DND-41 (cell line): ENCODE measurements around the gene GRIK3.
"Not testable (repeated sequence)": the region's sequence is repeated elsewhere in the genome, so short reads cannot be mapped to it uniquely, and the experiment has no call there.

Experiments
- ATAC-seq: fragments of 200-7000 bp; cut with Tn5 transposase; 3 replicates; pipeline ENCODE4 v1.9.1; 2021; ENCODE audit warnings: low read depth; ENCODE audit not compliant: insufficient read depth
- DNase-seq: peaks from one replicate; pipeline ENCODE4 v3.0.0-alpha.2; 2020
- H2AFZ ChIP-seq: 2 replicates; pipeline ENCODE4 v1.6.0; 2012; ENCODE audit warnings: low read depth, low read length
- H3K27ac ChIP-seq: 2 replicates; pipeline ENCODE4 v1.5.1; 2012; ENCODE audit warnings: low read length, inconsistent platforms
- H3K27me3 ChIP-seq: fragments of 200-600 bp; sonication (generic); 2 replicates; pipeline ENCODE4 v1.6.0; 2012; ENCODE audit warnings: low read length, mild to moderate bottlenecking, inconsistent platforms; ENCODE audit not compliant: insufficient read depth, poor library complexity
- H3K36me3 ChIP-seq: 2 replicates; pipeline ENCODE4 v1.5.1; 2012; ENCODE audit warnings: low read length, inconsistent platforms; ENCODE audit not compliant: insufficient read depth
- H3K4me1 ChIP-seq: 2 replicates; pipeline ENCODE4 v1.5.1; 2012; ENCODE audit warnings: mild to moderate bottlenecking, low read length; ENCODE audit not compliant: insufficient read depth
- H3K4me2 ChIP-seq: 2 replicates; pipeline ENCODE4 v1.6.0; 2012; ENCODE audit warnings: mild to moderate bottlenecking, moderate library complexity, low read length, inconsistent platforms; ENCODE audit not compliant: insufficient read depth
- H3K4me3 ChIP-seq, 2 experiments: fragments of 200-600 bp in 1 of 2; shearing (Covaris generic) in 1 of 2; 2 replicates each; pipeline ENCODE4 v1.5.1; 2012 to 2016; ENCODE audit warnings: inconsistent platforms in 2 of 2, low read length in 2 of 2, mild to moderate bottlenecking in 2 of 2, low read depth in 1 of 2, moderate library complexity in 1 of 2
- H3K79me2 ChIP-seq: 2 replicates; pipeline ENCODE4 v1.6.0; 2012; ENCODE audit warnings: low read length, inconsistent platforms; ENCODE audit not compliant: insufficient read depth
- H3K9ac ChIP-seq: 2 replicates; pipeline ENCODE4 v1.6.0; 2012; ENCODE audit warnings: low read depth, mild to moderate bottlenecking, inconsistent platforms, low read length, moderate library complexity
- H3K9me3 ChIP-seq: 2 replicates; pipeline ENCODE4 v1.5.1; 2012; ENCODE audit warnings: low read length, moderate library complexity, mild to moderate bottlenecking, inconsistent platforms; ENCODE audit not compliant: insufficient read depth, severe bottlenecking
- H4K20me1 ChIP-seq: 2 replicates; pipeline ENCODE4 v1.6.0; 2012; ENCODE audit warnings: low read length; ENCODE audit not compliant: insufficient read depth
- CTCF ChIP-seq: IDR thresholded peaks from 2 replicates; pipeline ENCODE4 v1.5.1; 2012; ENCODE audit warnings: borderline replicate concordance, low read length, moderate library complexity, mild to moderate bottlenecking; ENCODE audit not compliant: poor library complexity, severe bottlenecking; ENCODE audit errors: extremely low read depth
- EZH2 ChIP-seq: IDR thresholded peaks from 3 replicates; pipeline ENCODE4 v1.6.1; 2012; ENCODE audit warnings: borderline replicate concordance, low read depth, mild to moderate bottlenecking, moderate library complexity, low read length, inconsistent platforms; ENCODE audit not compliant: severe bottlenecking

The GRIK3 gene

GRCh38 chr1:36918604-36919003 lies 115.7 kb downstream of the GRIK3 start:
- no peaks in the 10 kb centered on the region for H3K36me3 ChIP-seq
- H3K4me2 ChIP-seq, result no peak overlapping the region
- H4K20me1 ChIP-seq, result peaks cover 13% of the 10 kb centered on the region; the same call in 1 of the 2 replicates
- H3K79me2 ChIP-seq, result no peaks in the 10 kb centered on the region
- H3K27me3 ChIP-seq, result no peaks in the 10 kb centered on the region
- no peaks in the 10 kb centered on the region for H3K4me1 ChIP-seq
- H2AFZ ChIP-seq, result no peak overlapping the region
- no peaks in the 10 kb centered on the region for H3K9me3 ChIP-seq
- no peak overlapping the region for H3K27ac ChIP-seq
- ATAC-seq (no peak), DNase-seq (no peak)
- TF ChIP-seq EZH2, result no peak
- TF ChIP-seq CTCF, result no peak
- H3K9ac ChIP-seq, result no peak overlapping the region
- H3K4me3 ChIP-seq, result no peak overlapping the region

- not testable (repeated sequence) for H3K9ac ChIP-seq, H3K79me2 ChIP-seq, DNase-seq, H3K4me3 ChIP-seq, H3K9me3 ChIP-seq, H3K27me3 ChIP-seq, H4K20me1 ChIP-seq, H3K4me2 ChIP-seq, H3K4me1 ChIP-seq, H3K36me3 ChIP-seq, H2AFZ ChIP-seq, ATAC-seq, H3K27ac ChIP-seq
These were observed 117.8 kb downstream of the GRIK3 start for GRCh38 chr1:36916542-36916941.

GRCh38 chr1:36913484-36914060 lies 120.7 kb downstream of the GRIK3 start:
- H3K79me2 ChIP-seq, result no peaks in the 10 kb centered on the region
- H3K27ac ChIP-seq, result no peak overlapping the region
- no peaks in the 10 kb centered on the region for H3K36me3 ChIP-seq
- H2AFZ ChIP-seq, result no peak overlapping the region
- H4K20me1 ChIP-seq, result no peaks in the 10 kb centered on the region
- no peak overlapping the region for H3K4me2 ChIP-seq
- H3K27me3 ChIP-seq, result no peaks in the 10 kb centered on the region
- no peaks in the 10 kb centered on the region for H3K9me3 ChIP-seq
- H3K9ac ChIP-seq, result no peak overlapping the region
- H3K4me3 ChIP-seq, result no peak overlapping the region
- H3K4me1 ChIP-seq, result no peaks in the 10 kb centered on the region
- ATAC-seq, result no peak
- TF ChIP-seq EZH2 (no peak), CTCF (no peak)
- DNase-seq, result no peak

GRCh38 chr1:36913016-36913415 lies 121.3 kb downstream of the GRIK3 start:
- no peak for ATAC-seq
- Histone ChIP-seq H3K79me2 (no peaks in the 10 kb centered on the region), H3K27ac (no peak overlapping the region), H3K9me3 (no peaks in the 10 kb centered on the region), H3K4me1 (no peaks in the 10 kb centered on the region), H3K36me3 (no peaks in the 10 kb centered on the region), H3K4me3 (no peak overlapping the region), H2AFZ (no peak overlapping the region), H3K9ac (no peak overlapping the region), H4K20me1 (peaks cover 3% of the 10 kb centered on the region; the same call in 1 of the 2 replicates), H3K27me3 (no peaks in the 10 kb centered on the region), H3K4me2 (no peak overlapping the region)
- DNase-seq, result no peak
- TF ChIP-seq EZH2, result no peak
- no peak for TF ChIP-seq CTCF
